Fibroblast of villous mesenchyme (primary cell): ENCODE results near the gene CMIP. TPM values are rescaled to one million over a fixed set of nuclear protein-coding genes. Genes with fewer than 3 reads are reported as not detected.

Experiments
- DNase-seq: peaks from one replicate; pipeline ENCODE4 v3.0.0-alpha.2; 2010; ENCODE audit warnings: low read depth
- H3K4me3 ChIP-seq: 2 replicates; pipeline ENCODE4 v1.5.1; 2011; ENCODE audit warnings: low read depth, mild to moderate bottlenecking, low read length
- total RNA-seq: library from RNA; depleted of rRNA; stranded (reverse); fragments of >200 nt; gene quantifications from 2 replicates; pipeline ENCODE4 v1.2.3, GENCODE V29; 2012
- TF ChIP-seq, protein P1 (sequence below): IDR thresholded peaks from 2 replicates; pipeline ENCODE4 v1.5.1; 2012; ENCODE audit warnings: low read depth, mild to moderate bottlenecking, low read length; ENCODE audit not compliant: insufficient read depth

The CMIP gene
- total RNA-seq, 1 donor = 7.8 TPM

DNA sequence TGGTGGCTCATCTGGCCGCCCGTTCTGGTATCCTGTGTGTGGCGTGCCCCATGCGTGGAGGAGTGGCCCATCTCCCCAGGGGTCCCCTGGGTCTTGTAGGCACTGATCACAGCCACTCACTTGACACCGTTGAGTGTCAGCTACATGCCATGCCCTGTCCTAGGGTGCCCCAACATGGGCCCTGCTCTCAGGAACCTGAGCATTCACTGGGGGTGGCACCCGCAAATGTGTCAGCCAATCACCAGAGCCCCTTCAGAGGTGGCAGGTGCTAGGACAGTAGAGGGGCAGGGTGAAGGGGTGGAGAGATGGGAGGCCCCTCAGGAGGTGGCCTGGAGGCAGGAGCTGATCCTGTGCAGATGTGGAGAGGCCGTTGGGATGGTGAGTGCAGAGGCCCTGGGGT lies 27.8 kb downstream of the CMIP start:
- TF ChIP-seq, protein P1, sequence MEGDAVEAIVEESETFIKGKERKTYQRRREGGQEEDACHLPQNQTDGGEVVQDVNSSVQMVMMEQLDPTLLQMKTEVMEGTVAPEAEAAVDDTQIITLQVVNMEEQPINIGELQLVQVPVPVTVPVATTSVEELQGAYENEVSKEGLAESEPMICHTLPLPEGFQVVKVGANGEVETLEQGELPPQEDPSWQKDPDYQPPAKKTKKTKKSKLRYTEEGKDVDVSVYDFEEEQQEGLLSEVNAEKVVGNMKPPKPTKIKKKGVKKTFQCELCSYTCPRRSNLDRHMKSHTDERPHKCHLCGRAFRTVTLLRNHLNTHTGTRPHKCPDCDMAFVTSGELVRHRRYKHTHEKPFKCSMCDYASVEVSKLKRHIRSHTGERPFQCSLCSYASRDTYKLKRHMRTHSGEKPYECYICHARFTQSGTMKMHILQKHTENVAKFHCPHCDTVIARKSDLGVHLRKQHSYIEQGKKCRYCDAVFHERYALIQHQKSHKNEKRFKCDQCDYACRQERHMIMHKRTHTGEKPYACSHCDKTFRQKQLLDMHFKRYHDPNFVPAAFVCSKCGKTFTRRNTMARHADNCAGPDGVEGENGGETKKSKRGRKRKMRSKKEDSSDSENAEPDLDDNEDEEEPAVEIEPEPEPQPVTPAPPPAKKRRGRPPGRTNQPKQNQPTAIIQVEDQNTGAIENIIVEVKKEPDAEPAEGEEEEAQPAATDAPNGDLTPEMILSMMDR = no peak
- no peak overlapping the region for H3K4me3 ChIP-seq
- DNase-seq = no peak

DNA sequence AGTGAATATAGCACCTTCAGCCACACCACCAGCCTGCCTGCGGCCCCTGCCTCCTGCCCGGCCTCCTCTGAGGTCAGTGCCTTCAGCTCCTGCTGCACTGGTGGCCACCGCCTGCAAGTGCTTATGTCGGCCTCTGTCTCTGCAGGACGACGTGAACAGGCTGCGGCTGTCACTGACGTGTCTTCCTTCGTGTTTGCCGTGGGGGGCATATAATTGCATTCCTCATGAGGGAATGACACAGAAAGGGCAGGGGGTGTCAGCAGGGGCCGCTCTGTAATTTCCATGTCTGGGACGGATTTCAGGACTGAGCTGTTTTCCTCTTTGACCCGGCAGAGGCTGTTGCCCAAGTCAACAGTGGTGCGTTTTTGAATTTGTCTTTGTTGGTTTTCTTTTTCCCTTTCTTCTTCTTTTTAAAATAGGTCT lies 28.5 kb downstream of the CMIP start:
- H3K4me3 ChIP-seq = no peak overlapping the region
- no peak for DNase-seq
- TF ChIP-seq, protein P1 = no peak

DNA sequence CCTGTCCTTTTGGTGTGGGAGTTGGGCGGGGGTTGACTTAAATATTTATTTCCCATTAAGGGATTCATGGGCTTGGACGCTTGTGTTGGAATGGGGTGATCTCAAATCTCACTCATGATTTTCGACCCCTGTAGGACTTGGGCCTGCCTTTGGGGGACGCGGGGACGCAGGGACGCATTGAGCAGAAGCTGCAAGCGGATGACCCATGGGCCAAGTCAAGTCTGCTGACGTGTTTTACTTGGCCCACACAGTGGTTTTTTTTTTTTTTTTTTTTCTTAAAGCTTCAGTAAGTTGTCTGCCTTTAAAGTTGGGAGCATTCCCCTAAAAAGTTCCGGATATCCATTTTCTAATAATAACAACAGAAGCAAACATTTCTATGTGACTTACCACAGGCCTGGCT lies 28.9 kb downstream of the CMIP start:
- TF ChIP-seq, protein P1 = no peak
- H3K4me3 ChIP-seq = no peak overlapping the region
- DNase-seq = no peak

DNA sequence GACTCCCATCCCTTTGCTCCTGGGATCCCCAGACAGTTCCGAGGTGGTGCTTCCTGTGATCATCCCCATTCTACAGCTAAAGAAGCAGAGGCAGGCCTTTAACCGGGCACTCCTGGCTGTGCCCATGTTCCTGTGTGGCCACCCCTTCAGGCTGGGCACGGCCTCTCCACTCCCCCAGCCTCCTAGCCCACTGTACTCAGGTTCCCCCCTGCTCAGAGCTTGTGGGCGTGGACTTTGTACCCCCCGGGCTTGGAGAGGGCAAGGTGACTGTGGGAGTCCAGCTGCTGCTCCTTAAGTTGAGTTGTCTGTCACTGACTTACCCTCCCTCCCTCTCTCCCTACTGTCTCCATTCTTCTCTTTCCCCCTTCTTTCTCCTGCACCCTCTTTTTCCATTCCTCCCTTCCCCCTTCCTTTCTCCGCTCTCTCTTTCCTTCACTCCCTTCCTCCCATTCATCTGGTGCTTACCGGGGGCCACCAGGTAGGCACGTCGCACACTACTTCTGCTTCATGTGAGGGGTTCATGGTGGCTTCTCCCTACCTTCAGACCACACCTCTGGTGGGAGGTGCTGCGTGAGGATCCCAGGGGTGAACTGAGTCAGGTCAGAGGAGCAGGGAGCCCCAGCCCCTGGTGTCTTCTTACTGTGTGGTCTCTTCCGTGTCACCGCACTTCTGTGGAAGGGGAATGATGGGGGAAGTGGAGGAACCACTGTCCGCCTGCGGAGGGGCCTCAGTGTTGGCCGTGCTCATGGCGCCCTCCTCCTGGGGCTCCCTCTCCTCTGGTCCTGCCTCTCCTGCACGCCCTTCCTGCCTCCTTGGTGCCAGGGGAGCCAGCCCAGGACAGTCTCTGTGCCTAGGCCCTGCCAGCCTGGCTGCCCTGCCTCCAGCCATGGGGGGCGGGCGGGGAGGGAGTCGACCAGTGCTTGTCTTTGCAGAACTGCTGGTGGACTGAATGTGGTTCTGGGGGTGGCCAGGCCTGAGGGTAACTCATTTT lies 29.7 kb downstream of the CMIP start:
- DNase-seq = no peak
- no peak overlapping the region for H3K4me3 ChIP-seq
- TF ChIP-seq, protein P1 = no peak

DNA sequence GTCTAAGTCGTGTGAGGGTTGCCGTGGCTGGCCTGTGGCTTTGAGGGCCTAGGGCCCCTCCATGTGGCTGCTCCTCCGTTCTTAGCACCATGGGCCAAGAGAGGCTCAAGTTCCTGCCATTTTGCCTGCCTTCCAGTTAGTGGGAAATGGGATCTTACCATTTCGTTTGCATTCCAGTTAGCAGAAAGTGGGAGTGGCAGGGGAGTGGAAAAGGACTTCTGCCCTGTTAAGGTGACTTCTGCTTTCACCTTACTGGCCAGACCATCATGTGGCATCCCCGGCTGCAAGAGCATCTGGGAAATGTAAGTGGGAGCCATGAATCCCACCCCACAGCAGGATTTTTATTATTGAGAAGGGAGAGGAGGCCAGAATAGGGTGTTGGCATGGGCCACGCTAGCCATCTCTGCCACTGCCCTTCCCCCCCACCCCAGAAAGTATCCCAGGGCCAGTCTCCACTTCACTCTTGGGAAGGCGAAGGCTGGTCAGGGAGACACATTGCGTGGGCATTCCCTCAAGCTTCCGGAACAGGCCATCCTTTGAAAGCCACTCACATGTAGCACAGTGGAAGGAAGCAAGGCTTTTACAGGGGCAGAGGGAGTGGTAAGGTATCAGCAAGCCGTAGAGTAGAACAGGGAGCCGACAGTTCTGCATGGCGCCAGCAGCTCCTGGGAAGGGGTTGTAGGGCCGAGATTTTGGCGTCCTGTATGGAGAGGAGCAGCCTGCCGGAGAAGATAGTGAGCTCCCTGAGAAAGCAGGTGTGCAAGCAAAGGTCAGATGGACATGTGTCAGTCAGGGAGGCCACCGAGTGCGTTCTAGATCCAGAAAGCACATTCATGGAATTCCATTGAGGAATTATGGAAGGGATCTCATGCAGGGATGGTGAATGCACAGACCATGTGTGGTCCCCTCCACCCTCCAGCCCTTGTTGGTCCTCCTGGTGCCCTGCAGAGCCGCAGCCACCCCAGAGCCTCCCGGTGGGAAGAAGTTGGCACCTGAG lies 33.4 kb downstream of the CMIP start:
- TF ChIP-seq, protein P1 = no peak
- DNase-seq = no peak
- H3K4me3 ChIP-seq = no peak overlapping the region

DNA sequence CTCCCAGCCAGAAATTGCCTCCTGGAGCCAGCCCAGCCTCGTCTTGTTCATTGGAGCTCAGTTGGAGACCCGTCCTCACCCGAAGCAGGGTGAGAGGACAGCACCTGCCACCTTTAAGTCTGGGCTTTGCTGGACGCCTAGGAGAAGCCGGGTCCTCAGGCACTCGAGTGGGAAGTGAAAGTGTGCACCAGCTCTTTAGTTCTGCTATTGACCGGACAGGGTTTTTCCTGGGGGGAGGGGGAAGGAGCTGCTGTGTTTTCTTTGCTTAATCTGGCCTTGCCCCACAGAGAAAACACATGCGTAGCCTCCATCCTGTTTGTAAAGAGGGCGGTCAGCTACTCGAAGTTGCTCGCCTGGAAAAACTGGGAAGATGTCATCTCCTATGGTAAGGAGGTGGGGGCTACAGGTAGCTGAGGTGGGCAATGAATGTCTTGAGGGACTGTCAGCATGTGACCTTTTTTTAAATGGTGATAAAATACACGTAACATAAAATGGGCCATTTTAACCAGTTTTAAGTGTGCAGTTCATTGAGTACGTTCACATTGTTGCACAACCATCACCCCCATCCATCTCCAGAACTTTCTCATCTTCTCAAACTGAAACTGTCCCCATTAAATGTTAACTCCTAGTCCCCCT lies 34.4 kb downstream of the CMIP start:
- no peak for DNase-seq
- H3K4me3 ChIP-seq = no peak overlapping the region
- TF ChIP-seq, protein P1 = no peak
